WTC11 (cell line): ENCODE data around the gene CLDN20. TPM values are rescaled to one million over a fixed set of nuclear protein-coding genes. Genes with fewer than 3 reads are reported as not detected.

ENCODE experiments used
- ATAC-seq: fragments of 200-7000 bp; cut with Tn5 transposase; 2 replicates; pipeline ENCODE4 v1.10.0; 2021; ENCODE audit warnings: mild to moderate bottlenecking, moderate library complexity
- CTCF ChIA-PET: fragments of 300-600 bp; sonication (Branson Sonifier 250); formaldehyde crosslinking; loops from one replicate; lab custom pipeline; 2021; ENCODE audit warnings: antibody characterized with exemption; lab: Charles Lee
- POLR2A ChIA-PET: fragments of 350-600 bp; sonication (Branson Sonifier 250); formaldehyde crosslinking; loops from one replicate; lab custom pipeline; 2021; ENCODE audit warnings: antibody characterized with exemption; lab: Charles Lee
- DNase-seq: peaks from one replicate; pipeline ENCODE4 v3.0.0; 2021; ENCODE audit warnings: low spot score
- H3K27ac Mint-ChIP-seq: 2 replicates; pipeline ENCODE4 v1.8.0; 2021; ENCODE audit warnings: mixed read lengths
- H3K27me3 Mint-ChIP-seq: 2 replicates; pipeline ENCODE4 v1.8.0; 2021; ENCODE audit warnings: low read depth, mild to moderate bottlenecking, moderate library complexity, mixed read lengths
- H3K36me3 Mint-ChIP-seq: 2 replicates; pipeline ENCODE4 v1.8.0; 2021; ENCODE audit warnings: mixed read lengths
- H3K4me1 Mint-ChIP-seq: 2 replicates; pipeline ENCODE4 v1.8.0; 2022; ENCODE audit warnings: mixed read lengths
- H3K4me3 Mint-ChIP-seq: 2 replicates; pipeline ENCODE4 v1.8.0; 2021; ENCODE audit warnings: mild to moderate bottlenecking, moderate library complexity, mixed read lengths
- H3K9me3 Mint-ChIP-seq: 2 replicates; pipeline ENCODE4 v1.8.0; 2021; ENCODE audit warnings: mixed read lengths
- CREM ChIP-seq: sonication (generic); formaldehyde crosslinking; IDR thresholded peaks from 2 replicates; pipeline ENCODE4 v1.8.1; 2022; ENCODE audit warnings: mild to moderate bottlenecking, missing genetic modification reagents, moderate library complexity
- ESRRA ChIP-seq: sonication (generic); formaldehyde crosslinking; IDR thresholded peaks from 2 replicates; pipeline ENCODE4 v1.8.1; 2022; ENCODE audit warnings: mild to moderate bottlenecking, missing genetic modification reagents, borderline replicate concordance
- FOXK1 ChIP-seq: sonication (generic); formaldehyde crosslinking; IDR thresholded peaks from 2 replicates; pipeline ENCODE4 v1.8.0; 2022; ENCODE audit warnings: mild to moderate bottlenecking, moderate library complexity, missing genetic modification reagents
- GTF2I ChIP-seq: fragments of 250-450 bp; sonication (Bioruptor Pico); conservative IDR thresholded peaks from 2 replicates; pipeline ENCODE4 v1.4.0; 2021; ENCODE audit warnings: mild to moderate bottlenecking
- JUN ChIP-seq: sonication (generic); formaldehyde crosslinking; IDR thresholded peaks from 2 replicates; pipeline ENCODE4 v1.8.0; 2023; ENCODE audit warnings: mild to moderate bottlenecking, missing genetic modification reagents
- KAT7 ChIP-seq: sonication (generic); formaldehyde crosslinking; IDR thresholded peaks from 2 replicates; pipeline ENCODE4 v1.8.1; 2023; ENCODE audit warnings: missing genetic modification reagents, mild to moderate bottlenecking, borderline replicate concordance
- MYBL2 ChIP-seq: sonication (generic); formaldehyde crosslinking; IDR thresholded peaks from 2 replicates; pipeline ENCODE4 v1.8.1; 2023; ENCODE audit warnings: mild to moderate bottlenecking, moderate library complexity, missing genetic modification reagents
- NR3C1 ChIP-seq: sonication (generic); formaldehyde crosslinking; conservative IDR thresholded peaks from 2 replicates; pipeline ENCODE4 v1.8.1; 2023; ENCODE audit warnings: low read depth, mild to moderate bottlenecking, missing genetic modification reagents
- OVOL2 ChIP-seq: fragments of 250-450 bp; sonication (Bioruptor Pico); IDR thresholded peaks from 2 replicates; pipeline ENCODE4 v1.9.0; 2021; ENCODE audit warnings: mild to moderate bottlenecking, borderline replicate concordance
- SMAD3 ChIP-seq: sonication (generic); formaldehyde crosslinking; IDR thresholded peaks from 2 replicates; pipeline ENCODE4 v1.8.0; 2022; ENCODE audit warnings: missing genetic modification reagents, mild to moderate bottlenecking, borderline replicate concordance
- SP1 ChIP-seq: sonication (generic); formaldehyde crosslinking; conservative IDR thresholded peaks from 2 replicates; pipeline ENCODE4 v1.8.1; 2022; ENCODE audit warnings: missing genetic modification reagents
- ZBTB21 ChIP-seq: sonication (generic); formaldehyde crosslinking; IDR thresholded peaks from 2 replicates; pipeline ENCODE4 v1.8.1; 2023; ENCODE audit warnings: mild to moderate bottlenecking, missing genetic modification reagents, borderline replicate concordance
- ZNF138 ChIP-seq: sonication (generic); formaldehyde crosslinking; conservative IDR thresholded peaks from 2 replicates; pipeline ENCODE4 v1.8.1; 2022; ENCODE audit warnings: mild to moderate bottlenecking, moderate library complexity, missing genetic modification reagents
- ZNF423 ChIP-seq: fragments of 250-450 bp; sonication (Bioruptor Pico); IDR thresholded peaks from 2 replicates; pipeline ENCODE4 v2.1.2; 2022; ENCODE audit warnings: mild to moderate bottlenecking, moderate library complexity
- total RNA-seq: library from RNA; stranded (reverse); gene quantifications from 3 replicates; pipeline ENCODE4 v1.2.3, GENCODE V29; 2021
- TF ChIP-seq, protein P1 (sequence below): sonication (generic); formaldehyde crosslinking; IDR thresholded peaks from 2 replicates; pipeline ENCODE4 v1.8.1; 2022; ENCODE audit warnings: low read depth, mild to moderate bottlenecking, moderate library complexity, missing genetic modification reagents, borderline replicate concordance
- TF ChIP-seq, protein P2 (sequence below): sonication (generic); formaldehyde crosslinking; IDR thresholded peaks from 2 replicates; pipeline ENCODE4 v1.8.0; 2023; ENCODE audit warnings: missing genetic modification reagents, mild to moderate bottlenecking, borderline replicate concordance
- TF ChIP-seq, protein P3 (sequence below): sonication (generic); formaldehyde crosslinking; IDR thresholded peaks from 2 replicates; pipeline ENCODE4 v1.8.1; 2023; ENCODE audit warnings: mild to moderate bottlenecking, missing genetic modification reagents, moderate library complexity
- TF ChIP-seq, protein P4 (sequence below): sonication (generic); formaldehyde crosslinking; IDR thresholded peaks from 2 replicates; pipeline ENCODE4 v1.8.0; 2023; ENCODE audit warnings: missing genetic modification reagents
- TF ChIP-seq, protein P5 (sequence below): sonication (generic); formaldehyde crosslinking; IDR thresholded peaks from 2 replicates; pipeline ENCODE4 v1.8.0; 2023; ENCODE audit warnings: mild to moderate bottlenecking, missing genetic modification reagents
- TF ChIP-seq, protein P6 (sequence below): sonication (generic); formaldehyde crosslinking; conservative IDR thresholded peaks from 2 replicates; pipeline ENCODE4 v1.8.1; 2022; ENCODE audit warnings: mild to moderate bottlenecking, missing genetic modification reagents

Gene CLDN20
- total RNA-seq, 1 experiment from 2014 or later, result not detected

DNA sequence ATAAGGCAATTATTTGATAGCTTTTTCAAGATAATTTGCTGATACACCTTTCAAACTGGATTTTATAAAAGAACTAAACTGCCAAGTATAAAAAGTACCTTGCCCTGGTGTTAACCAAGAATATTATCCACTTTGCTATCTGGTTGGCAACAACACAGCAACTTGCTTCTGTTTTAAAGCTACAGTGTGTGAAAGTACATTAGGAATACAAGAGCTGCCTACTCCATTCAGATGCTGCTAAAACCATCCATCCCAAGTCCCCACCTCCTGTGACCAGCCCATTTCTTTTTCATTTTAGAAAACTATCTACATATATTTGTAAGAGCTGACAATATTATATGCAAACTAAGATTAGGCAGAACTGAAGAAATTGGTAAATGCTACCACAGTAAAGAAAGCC is 12.8 kb downstream of the CLDN20 start:
- Mint-ChIP-seq H3K4me1 (peaks cover 20% of the 10 kb centered on the region), H3K36me3 (peaks cover 24% of the 10 kb centered on the region), H3K4me3 (no peak overlapping the region), H3K27ac (no peak overlapping the region), H3K9me3 (no peaks in the 10 kb centered on the region), H3K27me3 (no peaks in the 10 kb centered on the region)
- ATAC-seq (no peak), DNase-seq (no peak)
- ChIA-PET POLR2A (no interaction called here), CTCF (no interaction called here)
- TF ChIP-seq ZNF138 (CRISPR knock-in tag), result no peak
- TF ChIP-seq SP1 (CRISPR knock-in tag), result no peak
- TF ChIP-seq, protein P1, sequence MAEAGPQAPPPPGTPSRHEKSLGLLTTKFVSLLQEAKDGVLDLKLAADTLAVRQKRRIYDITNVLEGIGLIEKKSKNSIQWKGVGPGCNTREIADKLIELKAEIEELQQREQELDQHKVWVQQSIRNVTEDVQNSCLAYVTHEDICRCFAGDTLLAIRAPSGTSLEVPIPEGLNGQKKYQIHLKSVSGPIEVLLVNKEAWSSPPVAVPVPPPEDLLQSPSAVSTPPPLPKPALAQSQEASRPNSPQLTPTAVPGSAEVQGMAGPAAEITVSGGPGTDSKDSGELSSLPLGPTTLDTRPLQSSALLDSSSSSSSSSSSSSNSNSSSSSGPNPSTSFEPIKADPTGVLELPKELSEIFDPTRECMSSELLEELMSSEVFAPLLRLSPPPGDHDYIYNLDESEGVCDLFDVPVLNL (CRISPR knock-in tag), result no peak
- TF ChIP-seq CREM (CRISPR knock-in tag), result no peak
- no peak for TF ChIP-seq FOXK1 (CRISPR knock-in tag)
- TF ChIP-seq JUN (CRISPR knock-in tag), result no peak
- TF ChIP-seq, protein P2, sequence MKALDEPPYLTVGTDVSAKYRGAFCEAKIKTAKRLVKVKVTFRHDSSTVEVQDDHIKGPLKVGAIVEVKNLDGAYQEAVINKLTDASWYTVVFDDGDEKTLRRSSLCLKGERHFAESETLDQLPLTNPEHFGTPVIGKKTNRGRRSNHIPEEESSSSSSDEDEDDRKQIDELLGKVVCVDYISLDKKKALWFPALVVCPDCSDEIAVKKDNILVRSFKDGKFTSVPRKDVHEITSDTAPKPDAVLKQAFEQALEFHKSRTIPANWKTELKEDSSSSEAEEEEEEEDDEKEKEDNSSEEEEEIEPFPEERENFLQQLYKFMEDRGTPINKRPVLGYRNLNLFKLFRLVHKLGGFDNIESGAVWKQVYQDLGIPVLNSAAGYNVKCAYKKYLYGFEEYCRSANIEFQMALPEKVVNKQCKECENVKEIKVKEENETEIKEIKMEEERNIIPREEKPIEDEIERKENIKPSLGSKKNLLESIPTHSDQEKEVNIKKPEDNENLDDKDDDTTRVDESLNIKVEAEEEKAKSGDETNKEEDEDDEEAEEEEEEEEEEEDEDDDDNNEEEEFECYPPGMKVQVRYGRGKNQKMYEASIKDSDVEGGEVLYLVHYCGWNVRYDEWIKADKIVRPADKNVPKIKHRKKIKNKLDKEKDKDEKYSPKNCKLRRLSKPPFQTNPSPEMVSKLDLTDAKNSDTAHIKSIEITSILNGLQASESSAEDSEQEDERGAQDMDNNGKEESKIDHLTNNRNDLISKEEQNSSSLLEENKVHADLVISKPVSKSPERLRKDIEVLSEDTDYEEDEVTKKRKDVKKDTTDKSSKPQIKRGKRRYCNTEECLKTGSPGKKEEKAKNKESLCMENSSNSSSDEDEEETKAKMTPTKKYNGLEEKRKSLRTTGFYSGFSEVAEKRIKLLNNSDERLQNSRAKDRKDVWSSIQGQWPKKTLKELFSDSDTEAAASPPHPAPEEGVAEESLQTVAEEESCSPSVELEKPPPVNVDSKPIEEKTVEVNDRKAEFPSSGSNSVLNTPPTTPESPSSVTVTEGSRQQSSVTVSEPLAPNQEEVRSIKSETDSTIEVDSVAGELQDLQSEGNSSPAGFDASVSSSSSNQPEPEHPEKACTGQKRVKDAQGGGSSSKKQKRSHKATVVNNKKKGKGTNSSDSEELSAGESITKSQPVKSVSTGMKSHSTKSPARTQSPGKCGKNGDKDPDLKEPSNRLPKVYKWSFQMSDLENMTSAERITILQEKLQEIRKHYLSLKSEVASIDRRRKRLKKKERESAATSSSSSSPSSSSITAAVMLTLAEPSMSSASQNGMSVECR (CRISPR knock-in tag), result no peak
- TF ChIP-seq MYBL2 (CRISPR knock-in tag), result no peak
- TF ChIP-seq, protein P3, sequence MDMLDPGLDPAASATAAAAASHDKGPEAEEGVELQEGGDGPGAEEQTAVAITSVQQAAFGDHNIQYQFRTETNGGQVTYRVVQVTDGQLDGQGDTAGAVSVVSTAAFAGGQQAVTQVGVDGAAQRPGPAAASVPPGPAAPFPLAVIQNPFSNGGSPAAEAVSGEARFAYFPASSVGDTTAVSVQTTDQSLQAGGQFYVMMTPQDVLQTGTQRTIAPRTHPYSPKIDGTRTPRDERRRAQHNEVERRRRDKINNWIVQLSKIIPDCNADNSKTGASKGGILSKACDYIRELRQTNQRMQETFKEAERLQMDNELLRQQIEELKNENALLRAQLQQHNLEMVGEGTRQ, result no peak
- TF ChIP-seq ZNF423 (CRISPR knock-in tag), result no peak
- TF ChIP-seq, protein P4, sequence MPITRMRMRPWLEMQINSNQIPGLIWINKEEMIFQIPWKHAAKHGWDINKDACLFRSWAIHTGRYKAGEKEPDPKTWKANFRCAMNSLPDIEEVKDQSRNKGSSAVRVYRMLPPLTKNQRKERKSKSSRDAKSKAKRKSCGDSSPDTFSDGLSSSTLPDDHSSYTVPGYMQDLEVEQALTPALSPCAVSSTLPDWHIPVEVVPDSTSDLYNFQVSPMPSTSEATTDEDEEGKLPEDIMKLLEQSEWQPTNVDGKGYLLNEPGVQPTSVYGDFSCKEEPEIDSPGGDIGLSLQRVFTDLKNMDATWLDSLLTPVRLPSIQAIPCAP, result no peak

DNA sequence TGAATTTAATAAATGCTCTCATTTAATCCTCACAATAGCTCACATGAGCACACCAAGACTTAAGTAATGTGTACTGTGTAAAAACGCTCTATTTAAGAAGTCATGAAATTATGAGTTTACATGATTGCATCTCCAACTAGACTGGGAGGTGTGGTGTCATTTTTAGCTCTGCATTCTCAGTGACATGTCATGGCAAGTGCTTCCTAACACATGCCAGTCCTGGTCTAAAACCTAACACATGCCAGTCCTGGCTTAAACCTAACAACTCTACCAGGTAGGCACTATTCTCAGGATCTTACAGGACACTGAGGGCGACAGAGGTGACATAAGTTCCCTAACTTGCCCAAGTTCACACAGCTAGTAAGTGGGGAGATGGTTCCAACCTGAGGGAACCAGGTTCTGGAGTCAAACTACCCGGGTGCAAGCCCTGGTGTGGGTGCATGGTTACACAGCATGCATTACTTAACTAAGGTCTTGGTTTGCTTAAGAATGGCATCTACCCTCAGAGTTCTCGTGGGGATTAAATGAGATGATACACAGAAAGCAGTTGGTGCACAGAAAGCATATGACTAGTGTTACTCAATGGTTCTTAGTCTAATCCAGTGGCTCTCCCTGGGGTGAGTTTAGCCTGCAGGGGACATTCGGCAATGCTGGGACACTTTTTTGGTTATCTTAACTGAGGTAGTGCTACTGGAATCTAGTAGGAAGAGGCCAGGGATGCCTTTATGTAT is 14.7 kb downstream of the CLDN20 start:
- peak overlapping the region; percentile 18; the same call in 1 of the 2 replicates for H3K27ac Mint-ChIP-seq
- H3K9me3 Mint-ChIP-seq, result no peaks in the 10 kb centered on the region
- peaks cover 16% of the 10 kb centered on the region for H3K4me1 Mint-ChIP-seq
- no peak overlapping the region for H3K4me3 Mint-ChIP-seq
- peaks cover 27% of the 10 kb centered on the region for H3K36me3 Mint-ChIP-seq
- ChIA-PET CTCF (interaction anchor here (1.3 kb wide), 2 partner anchors 10 to 30 kb away, joined by 3 to 7 read pairs; no protein-coding TSS in a partner anchor), POLR2A (no interaction called here)
- ATAC-seq, result no peak
- no peak for DNase-seq
- H3K27me3 Mint-ChIP-seq, result no peaks in the 10 kb centered on the region
- no peak for TF ChIP-seq ESRRA (CRISPR knock-in tag)
- no peak for TF ChIP-seq SMAD3 (CRISPR knock-in tag)
- TF ChIP-seq, protein P5, sequence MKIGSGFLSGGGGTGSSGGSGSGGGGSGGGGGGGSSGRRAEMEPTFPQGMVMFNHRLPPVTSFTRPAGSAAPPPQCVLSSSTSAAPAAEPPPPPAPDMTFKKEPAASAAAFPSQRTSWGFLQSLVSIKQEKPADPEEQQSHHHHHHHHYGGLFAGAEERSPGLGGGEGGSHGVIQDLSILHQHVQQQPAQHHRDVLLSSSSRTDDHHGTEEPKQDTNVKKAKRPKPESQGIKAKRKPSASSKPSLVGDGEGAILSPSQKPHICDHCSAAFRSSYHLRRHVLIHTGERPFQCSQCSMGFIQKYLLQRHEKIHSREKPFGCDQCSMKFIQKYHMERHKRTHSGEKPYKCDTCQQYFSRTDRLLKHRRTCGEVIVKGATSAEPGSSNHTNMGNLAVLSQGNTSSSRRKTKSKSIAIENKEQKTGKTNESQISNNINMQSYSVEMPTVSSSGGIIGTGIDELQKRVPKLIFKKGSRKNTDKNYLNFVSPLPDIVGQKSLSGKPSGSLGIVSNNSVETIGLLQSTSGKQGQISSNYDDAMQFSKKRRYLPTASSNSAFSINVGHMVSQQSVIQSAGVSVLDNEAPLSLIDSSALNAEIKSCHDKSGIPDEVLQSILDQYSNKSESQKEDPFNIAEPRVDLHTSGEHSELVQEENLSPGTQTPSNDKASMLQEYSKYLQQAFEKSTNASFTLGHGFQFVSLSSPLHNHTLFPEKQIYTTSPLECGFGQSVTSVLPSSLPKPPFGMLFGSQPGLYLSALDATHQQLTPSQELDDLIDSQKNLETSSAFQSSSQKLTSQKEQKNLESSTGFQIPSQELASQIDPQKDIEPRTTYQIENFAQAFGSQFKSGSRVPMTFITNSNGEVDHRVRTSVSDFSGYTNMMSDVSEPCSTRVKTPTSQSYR (CRISPR knock-in tag), result no peak
- TF ChIP-seq OVOL2, result no peak
- no peak for TF ChIP-seq GTF2I
- no peak for TF ChIP-seq ZBTB21 (CRISPR knock-in tag)
- TF ChIP-seq NR3C1 (CRISPR knock-in tag), result no peak
- TF ChIP-seq KAT7 (CRISPR knock-in tag), result no peak
- TF ChIP-seq, protein P6, sequence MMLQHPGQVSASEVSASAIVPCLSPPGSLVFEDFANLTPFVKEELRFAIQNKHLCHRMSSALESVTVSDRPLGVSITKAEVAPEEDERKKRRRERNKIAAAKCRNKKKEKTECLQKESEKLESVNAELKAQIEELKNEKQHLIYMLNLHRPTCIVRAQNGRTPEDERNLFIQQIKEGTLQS, result no peak
